ENCODE results near the gene ARL15.
"Not testable (repeated sequence)": the region's sequence is repeated elsewhere in the genome, so short reads cannot be mapped to it uniquely, and the experiment has no call there.

Gene ARL15

DNA sequence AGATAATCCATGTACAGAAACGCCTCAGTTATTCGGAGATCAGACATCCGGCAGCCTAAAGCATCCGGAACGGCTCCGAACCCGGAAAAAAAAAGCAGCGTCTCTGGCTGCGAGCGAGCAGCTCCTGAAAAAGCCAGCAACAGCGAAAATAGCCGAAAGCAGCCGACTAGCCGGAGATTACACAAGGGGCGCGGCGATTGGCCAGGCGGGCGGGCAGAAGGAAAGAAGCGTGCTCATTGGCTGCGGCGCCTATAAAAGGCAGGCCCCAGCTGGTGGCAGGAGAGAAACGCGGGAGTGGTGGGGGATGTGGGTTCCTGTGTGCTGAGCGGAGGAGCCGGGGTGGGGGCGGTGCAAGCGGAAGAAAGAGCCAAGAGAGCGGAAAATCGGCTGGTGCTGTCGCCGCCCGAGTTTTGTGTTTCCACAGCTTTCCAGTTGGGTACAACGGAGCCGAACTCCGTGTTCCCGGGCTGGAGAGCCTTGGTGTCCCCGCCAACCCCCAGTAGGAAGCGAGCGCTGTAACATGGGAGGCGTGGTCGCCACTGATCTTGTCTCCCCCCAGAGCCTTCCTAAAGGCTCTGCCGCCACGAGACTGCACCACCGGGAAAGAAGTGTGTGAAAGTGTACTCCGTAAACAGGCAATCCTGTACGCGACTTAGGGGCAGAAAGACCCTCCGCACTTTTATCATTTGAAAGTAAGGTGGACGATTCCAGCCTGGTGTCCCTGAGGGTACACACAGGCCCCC, at the start of gene ARL15:
ARL15 (minus strand) TSS at position 141 of the 743 bp plus-strand sequence.
- Histone ChIP-seq H3K4me1 (ENCODE audit: insufficient read depth, low read length) (peaks cover 4% of the 10 kb centered on the region), H3K9me3 (ENCODE audit: control insufficient read depth, insufficient read depth, low read length) (0 out of 2 replicates have a peak, but pooled peaks cover 2% of the 10 kb centered on the region), H3K9ac (ENCODE audit: low read depth, low read length) (peak within 1 kb of the TSS; percentile 78), H3K36me3 (ENCODE audit: insufficient read depth, low read length) (no peaks in the 10 kb centered on the region)

- H3K9me3 ChIP-seq (ENCODE audit: control insufficient read depth, insufficient read depth, low read length): no peaks in the 10 kb centered on the region
- peaks cover 10% of the 10 kb centered on the region for H3K4me1 ChIP-seq (ENCODE audit: insufficient read depth, low read length)
- no peaks in the 10 kb centered on the region for H3K36me3 ChIP-seq (ENCODE audit: insufficient read depth, low read length)
- no peak overlapping the region for H3K9ac ChIP-seq (ENCODE audit: low read depth, low read length)
Observed at GRCh38 chr5:54360089-54360488, 49.7 kb upstream of the ARL15 start.

DNA sequence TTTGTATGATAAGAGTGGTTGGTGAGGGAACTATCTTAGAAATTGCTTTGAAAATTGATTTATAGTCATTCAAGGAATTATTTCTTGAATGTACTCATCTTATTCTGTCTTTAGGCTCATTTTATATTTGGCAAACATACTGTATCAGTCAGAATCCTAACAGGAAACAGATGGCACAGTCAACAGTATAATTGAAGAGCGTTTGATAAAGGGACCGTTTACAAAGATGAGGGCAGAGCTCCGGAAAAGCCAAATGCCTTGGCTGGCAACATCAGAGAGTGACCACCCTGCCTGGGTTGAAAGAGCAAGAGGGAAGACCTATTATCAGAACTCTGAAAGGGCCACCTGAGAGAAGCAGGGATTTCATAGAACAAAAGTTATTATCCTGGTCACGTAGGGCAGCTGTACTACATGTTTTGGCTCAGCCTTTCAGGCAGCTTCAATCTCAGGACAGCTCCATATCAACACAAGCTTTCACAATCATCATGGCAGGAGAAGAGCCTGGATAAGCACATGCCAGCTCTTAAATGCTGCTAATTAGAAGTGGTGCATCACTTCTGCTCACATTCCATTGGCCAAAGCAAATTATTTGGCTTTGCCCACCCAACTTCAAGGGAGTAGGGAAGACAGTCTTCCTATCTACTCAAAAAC, 47.2 kb upstream of the ARL15 start:
- no peak overlapping the region for H3K9ac ChIP-seq (ENCODE audit: low read depth, low read length)
- H3K36me3 ChIP-seq (ENCODE audit: insufficient read depth, low read length): no peaks in the 10 kb centered on the region
- 0 out of 2 replicates have a peak, but pooled peaks cover 3% of the 10 kb centered on the region for H3K9me3 ChIP-seq (ENCODE audit: control insufficient read depth, insufficient read depth, low read length)
- peaks cover 10% of the 10 kb centered on the region for H3K4me1 ChIP-seq (ENCODE audit: insufficient read depth, low read length)

DNA sequence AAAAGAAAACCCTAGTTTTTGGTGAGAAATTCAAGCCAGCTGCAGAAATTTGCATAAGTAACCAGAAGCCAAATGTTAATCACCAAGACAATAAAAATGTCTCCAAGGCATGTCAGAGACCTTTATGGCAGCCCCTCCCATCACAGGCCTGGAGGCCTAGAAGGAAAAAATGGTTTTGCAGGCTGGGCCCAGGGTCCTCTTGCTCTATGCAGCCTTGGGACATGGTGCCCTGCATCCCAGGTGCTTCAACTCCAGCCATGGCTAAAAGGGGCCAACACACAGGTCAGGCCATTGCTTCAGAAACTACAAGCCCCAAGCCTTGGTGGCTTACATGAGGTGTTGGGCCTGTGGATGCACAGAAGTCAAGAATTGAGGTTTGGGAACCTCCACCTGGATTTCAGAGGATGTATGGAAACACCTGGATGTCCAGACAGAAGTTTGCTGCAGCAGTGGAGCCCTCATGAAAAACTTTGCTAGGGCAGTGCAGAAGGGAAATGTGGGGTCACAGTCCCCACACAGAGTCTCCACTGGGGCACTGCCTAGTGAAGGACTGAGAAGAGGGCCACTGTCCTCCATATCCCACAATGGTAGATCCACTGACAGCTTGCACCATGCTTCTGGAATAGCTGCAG, 43.7 kb upstream of the ARL15 start:
- H3K4me1 ChIP-seq (ENCODE audit: insufficient read depth, low read length); H3K36me3 ChIP-seq (ENCODE audit: insufficient read depth, low read length); H3K9me3 ChIP-seq (ENCODE audit: control insufficient read depth, insufficient read depth, low read length); H3K9ac ChIP-seq (ENCODE audit: low read depth, low read length): not testable (repeated sequence)

DNA sequence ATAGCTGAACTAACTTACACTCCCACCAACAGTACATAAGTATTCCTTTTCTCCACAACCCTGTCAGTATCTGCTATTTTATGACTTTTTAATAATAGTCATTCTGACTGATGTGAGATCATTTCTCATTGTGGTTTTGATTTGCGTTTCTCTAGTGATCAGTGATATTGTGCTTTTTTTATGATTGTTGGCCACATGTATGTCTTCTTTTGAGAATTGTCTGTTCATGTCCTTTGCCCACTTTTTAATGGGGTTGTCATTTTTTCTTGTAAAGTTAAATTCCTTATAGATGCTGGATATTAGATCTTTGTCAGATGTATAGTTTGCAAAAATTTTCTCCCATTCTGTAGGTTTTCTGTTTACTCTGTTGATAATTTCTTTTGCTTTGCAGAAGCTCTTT, 42.2 kb upstream of the ARL15 start:
- not testable (repeated sequence) for H3K9ac ChIP-seq (ENCODE audit: low read depth, low read length); H3K4me1 ChIP-seq (ENCODE audit: insufficient read depth, low read length); H3K36me3 ChIP-seq (ENCODE audit: insufficient read depth, low read length); H3K9me3 ChIP-seq (ENCODE audit: control insufficient read depth, insufficient read depth, low read length)

DNA sequence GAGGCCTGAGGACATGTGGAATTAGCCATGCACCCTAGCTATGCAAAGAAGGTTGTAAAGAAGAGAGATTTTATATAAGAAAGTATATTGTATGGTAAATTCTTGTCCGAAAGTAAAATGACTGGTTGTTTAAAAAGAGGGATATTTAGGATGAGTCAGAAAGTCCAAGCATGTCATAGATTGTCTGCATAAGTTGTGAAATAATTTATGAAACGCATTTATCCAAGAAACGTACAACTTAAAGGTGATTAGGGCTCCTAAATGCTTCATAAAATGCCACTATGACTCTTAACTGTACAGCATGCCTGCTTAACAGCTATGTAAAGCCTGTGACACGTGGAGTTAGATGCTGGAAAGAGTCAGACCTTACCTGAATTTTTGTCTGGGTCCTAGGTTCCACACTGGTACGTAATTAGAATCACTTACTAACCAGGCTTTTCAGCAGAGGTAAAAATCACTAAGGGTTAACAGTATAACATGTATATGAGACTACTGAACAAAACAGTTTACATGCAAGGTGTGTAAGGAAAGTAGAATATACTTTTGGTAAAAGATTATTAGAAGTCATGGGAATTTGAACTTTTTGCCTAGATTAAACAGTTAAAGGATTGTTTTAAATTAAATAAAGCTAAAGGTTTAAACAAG, 37.0 kb upstream of the ARL15 start:
- peaks cover 8% of the 10 kb centered on the region for H3K9me3 ChIP-seq (ENCODE audit: control insufficient read depth, insufficient read depth, low read length)
- H3K36me3 ChIP-seq (ENCODE audit: insufficient read depth, low read length): no peaks in the 10 kb centered on the region
- H3K4me1 ChIP-seq (ENCODE audit: insufficient read depth, low read length): no peaks in the 10 kb centered on the region
- H3K9ac ChIP-seq (ENCODE audit: low read depth, low read length): no peak overlapping the region

GRCh38 chr5:54344653-54345052, 34.3 kb upstream of the ARL15 start:
- no peak overlapping the region for H3K9ac ChIP-seq (ENCODE audit: low read depth, low read length)
- H3K36me3 ChIP-seq (ENCODE audit: insufficient read depth, low read length): no peaks in the 10 kb centered on the region
- peaks cover 4% of the 10 kb centered on the region; the same call in 1 of the 2 replicates for H3K9me3 ChIP-seq (ENCODE audit: control insufficient read depth, insufficient read depth, low read length)
- no peaks in the 10 kb centered on the region for H3K4me1 ChIP-seq (ENCODE audit: insufficient read depth, low read length)

DNA sequence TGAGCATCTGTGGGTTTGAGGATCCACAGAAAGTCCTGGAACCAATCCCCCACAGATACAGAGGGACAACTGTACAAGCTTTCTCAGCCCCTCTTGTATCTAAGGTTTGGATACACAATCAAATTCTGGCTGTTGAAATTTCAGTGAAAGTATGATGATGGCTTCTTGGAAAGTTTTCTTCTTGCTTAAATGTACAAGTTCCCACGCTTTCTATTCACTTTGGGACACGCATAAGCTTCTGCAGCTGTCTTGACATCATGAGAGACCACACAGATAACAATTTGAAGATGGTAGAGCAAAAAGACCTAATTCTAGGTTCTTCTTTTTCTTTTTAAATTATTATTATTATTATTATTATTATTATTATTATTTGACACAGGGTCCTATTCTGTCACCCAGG, 31.6 kb upstream of the ARL15 start:
- Histone ChIP-seq H3K36me3 (ENCODE audit: insufficient read depth, low read length) (no peaks in the 10 kb centered on the region), H3K4me1 (ENCODE audit: insufficient read depth, low read length) (no peaks in the 10 kb centered on the region), H3K9ac (ENCODE audit: low read depth, low read length) (no peak overlapping the region), H3K9me3 (ENCODE audit: control insufficient read depth, insufficient read depth, low read length) (no peaks in the 10 kb centered on the region)

GRCh38 chr5:54337523-54337922, 27.1 kb upstream of the ARL15 start:
- Histone ChIP-seq H3K9ac (ENCODE audit: low read depth, low read length) (no peak overlapping the region), H3K9me3 (ENCODE audit: control insufficient read depth, insufficient read depth, low read length) (no peaks in the 10 kb centered on the region), H3K36me3 (ENCODE audit: insufficient read depth, low read length) (no peaks in the 10 kb centered on the region), H3K4me1 (ENCODE audit: insufficient read depth, low read length) (no peaks in the 10 kb centered on the region)

GRCh38 chr5:54332720-54333119, 22.3 kb upstream of the ARL15 start:
- H3K4me1 ChIP-seq (ENCODE audit: insufficient read depth, low read length): no peaks in the 10 kb centered on the region
- no peak overlapping the region for H3K9ac ChIP-seq (ENCODE audit: low read depth, low read length)
- no peaks in the 10 kb centered on the region for H3K9me3 ChIP-seq (ENCODE audit: control insufficient read depth, insufficient read depth, low read length)
- no peaks in the 10 kb centered on the region for H3K36me3 ChIP-seq (ENCODE audit: insufficient read depth, low read length)

GRCh38 chr5:54329731-54330709, 19.6 kb upstream of the ARL15 start:
- Histone ChIP-seq H3K9ac (ENCODE audit: low read depth, low read length) (no peak overlapping the region), H3K9me3 (ENCODE audit: control insufficient read depth, insufficient read depth, low read length) (no peaks in the 10 kb centered on the region), H3K36me3 (ENCODE audit: insufficient read depth, low read length) (no peaks in the 10 kb centered on the region), H3K4me1 (ENCODE audit: insufficient read depth, low read length) (no peaks in the 10 kb centered on the region; the same call in 1 of the 2 replicates)

GRCh38 chr5:54326662-54327270, 16.4 kb upstream of the ARL15 start:
- Histone ChIP-seq H3K36me3 (ENCODE audit: insufficient read depth, low read length) (no peaks in the 10 kb centered on the region), H3K9ac (ENCODE audit: low read depth, low read length) (no peak overlapping the region), H3K9me3 (ENCODE audit: control insufficient read depth, insufficient read depth, low read length) (no peaks in the 10 kb centered on the region), H3K4me1 (ENCODE audit: insufficient read depth, low read length) (peaks cover 9% of the 10 kb centered on the region)

DNA sequence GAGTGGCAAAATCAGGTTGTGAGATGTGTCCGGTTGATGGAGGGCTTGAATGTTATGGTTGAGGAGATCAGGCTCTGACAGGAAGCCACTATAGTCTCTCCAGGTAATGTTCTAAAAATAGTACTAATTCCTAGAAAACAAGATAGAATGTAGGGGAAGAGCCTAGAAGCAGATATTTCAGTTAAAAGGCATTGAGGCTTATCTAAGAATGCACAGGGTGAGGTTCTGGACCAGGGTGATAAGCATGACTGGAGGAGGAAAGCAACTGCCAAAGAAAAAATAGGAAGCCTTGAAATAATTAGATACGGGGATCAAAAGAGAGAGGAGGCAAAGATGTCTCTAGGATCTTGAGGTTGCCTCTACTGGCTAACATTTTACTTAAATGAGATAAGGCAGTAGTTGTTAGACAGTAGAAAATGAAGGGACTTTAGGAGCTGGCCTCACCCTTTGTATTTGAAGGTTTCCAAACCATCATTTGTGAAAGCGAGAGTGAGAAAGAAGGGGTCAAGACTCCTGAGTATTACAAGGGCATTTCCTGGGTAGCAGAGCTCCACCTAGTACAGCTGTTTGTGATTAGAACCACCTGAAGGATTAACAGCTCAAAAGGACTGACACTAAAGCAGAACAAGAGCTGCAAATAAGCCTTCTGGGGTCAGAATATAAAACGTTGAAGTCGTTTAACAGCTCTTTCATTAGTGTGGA, 15.4 kb upstream of the ARL15 start:
- H3K4me1 ChIP-seq (ENCODE audit: insufficient read depth, low read length): peaks cover 9% of the 10 kb centered on the region

More for the DNA sequence above, 15.4 kb upstream of the ARL15 start:
- Histone ChIP-seq H3K9ac (ENCODE audit: low read depth, low read length) (no peak overlapping the region), H3K9me3 (ENCODE audit: control insufficient read depth, insufficient read depth, low read length) (no peaks in the 10 kb centered on the region), H3K36me3 (ENCODE audit: insufficient read depth, low read length) (no peaks in the 10 kb centered on the region)
